A673 (cell line): ENCODE results near the gene TMEM131L.

Source experiments
- EZH2 ChIP-seq: fragments of 200-600 bp; sonication (generic); IDR thresholded peaks from 2 replicates; pipeline ENCODE4 v1.6.1; 2017; ENCODE audit warnings: borderline replicate concordance, low read depth, mild to moderate bottlenecking, mixed read lengths, antibody characterized with exemption, low read length; ENCODE audit not compliant: poor library complexity, severe bottlenecking
- TF ChIP-seq, protein P1 (sequence below): fragments of 300-800, 200-600 bp; sonication (generic); conservative IDR thresholded peaks from 2 replicates; pipeline ENCODE4 v1.5.1; 2017; ENCODE audit warnings: low read depth, mild to moderate bottlenecking, antibody characterized with exemption, low read length, moderate library complexity, mixed read lengths

DNA sequence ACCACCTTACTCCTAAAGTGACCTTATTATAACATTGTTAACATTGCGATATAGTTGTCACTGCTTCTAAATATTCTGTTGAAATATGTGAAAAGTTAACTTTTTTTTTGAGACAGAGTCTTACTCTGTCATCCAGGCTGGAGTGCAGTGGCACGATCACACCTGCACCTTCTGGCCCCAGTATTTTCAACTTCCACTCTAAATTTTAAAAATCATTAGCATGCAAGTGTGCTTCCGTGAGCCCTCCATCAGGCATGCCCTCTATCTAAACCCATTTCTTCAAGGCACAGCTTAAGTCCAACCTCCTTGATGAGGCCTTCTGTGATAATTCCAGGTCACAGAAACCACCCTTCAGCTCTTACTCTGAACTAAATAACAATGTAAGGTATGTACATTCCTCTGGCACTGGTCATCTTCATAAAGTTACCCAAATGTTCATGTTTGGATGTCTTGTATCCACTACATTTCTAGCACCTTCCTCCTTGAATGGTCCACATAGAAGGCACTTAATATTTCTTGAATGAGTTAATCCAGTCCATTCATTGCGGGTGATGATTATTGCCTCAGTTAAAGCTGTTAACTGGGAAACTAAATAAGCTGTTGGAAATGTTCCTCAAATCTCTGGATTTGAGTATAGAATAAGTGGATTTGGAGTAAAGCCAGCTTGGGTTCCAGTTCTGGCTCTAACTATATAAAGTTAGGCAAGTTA is 38.6 kb upstream of the TMEM131L start:
- TF ChIP-seq, protein P1, sequence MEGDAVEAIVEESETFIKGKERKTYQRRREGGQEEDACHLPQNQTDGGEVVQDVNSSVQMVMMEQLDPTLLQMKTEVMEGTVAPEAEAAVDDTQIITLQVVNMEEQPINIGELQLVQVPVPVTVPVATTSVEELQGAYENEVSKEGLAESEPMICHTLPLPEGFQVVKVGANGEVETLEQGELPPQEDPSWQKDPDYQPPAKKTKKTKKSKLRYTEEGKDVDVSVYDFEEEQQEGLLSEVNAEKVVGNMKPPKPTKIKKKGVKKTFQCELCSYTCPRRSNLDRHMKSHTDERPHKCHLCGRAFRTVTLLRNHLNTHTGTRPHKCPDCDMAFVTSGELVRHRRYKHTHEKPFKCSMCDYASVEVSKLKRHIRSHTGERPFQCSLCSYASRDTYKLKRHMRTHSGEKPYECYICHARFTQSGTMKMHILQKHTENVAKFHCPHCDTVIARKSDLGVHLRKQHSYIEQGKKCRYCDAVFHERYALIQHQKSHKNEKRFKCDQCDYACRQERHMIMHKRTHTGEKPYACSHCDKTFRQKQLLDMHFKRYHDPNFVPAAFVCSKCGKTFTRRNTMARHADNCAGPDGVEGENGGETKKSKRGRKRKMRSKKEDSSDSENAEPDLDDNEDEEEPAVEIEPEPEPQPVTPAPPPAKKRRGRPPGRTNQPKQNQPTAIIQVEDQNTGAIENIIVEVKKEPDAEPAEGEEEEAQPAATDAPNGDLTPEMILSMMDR: no peak
- TF ChIP-seq EZH2: no peak
